Naive thymus-derived CD4-positive, alpha-beta T cell (primary cell): ENCODE results near the gene IMP4. TPM values are rescaled to one million over a fixed set of nuclear protein-coding genes. Genes with fewer than 3 reads are reported as not detected.

Experiments
- ATAC-seq: fragments of 150-1000 bp; cut with Tn5 transposase; 2 replicates; pipeline ENCODE4 v1.10.0; 2021; ENCODE audit warnings: mild to moderate bottlenecking, moderate library complexity
- CTCF ChIA-PET: fragments of 350-600 bp; sonication (Branson Sonifier 250); formaldehyde crosslinking; loops from one replicate; lab custom pipeline; 2021; ENCODE audit warnings: antibody characterized with exemption; lab: Charles Lee
- POLR2A ChIA-PET: fragments of 350-600 bp; sonication (Branson Sonifier 250); formaldehyde crosslinking; loops from one replicate; lab custom pipeline; 2021; ENCODE audit warnings: antibody characterized with exemption, inconsistent platforms; lab: Charles Lee
- DNase-seq, 9 donors: peaks; one replicate each; pipeline versions ENCODE4 v3.0.0 to v3.0.0-alpha.2; 2020 to 2022; ENCODE audit warnings: mixed read lengths in 1 of 9
- H3K27ac ChIP-seq: one replicate; pipeline ENCODE4 v1.7.0; 2013; ENCODE audit warnings: mild to moderate bottlenecking, low read depth, low read length, moderate library complexity
- H3K27me3 ChIP-seq, 2 donors: one replicate each; pipeline ENCODE4 v1.7.0; 2013; ENCODE audit warnings: low read length in 2 of 2, mild to moderate bottlenecking in 2 of 2, moderate library complexity in 2 of 2; ENCODE audit not compliant: control insufficient read depth in 2 of 2, insufficient read depth in 2 of 2
- H3K36me3 ChIP-seq, 3 experiments: 1 replicate in 2 of 3; 2 replicates in 1 of 3; pipeline ENCODE4 v1.7.0; 2013; ENCODE audit warnings: low read length in 3 of 3, mild to moderate bottlenecking in 3 of 3, moderate library complexity in 1 of 3; ENCODE audit not compliant: insufficient read depth in 3 of 3, control insufficient read depth in 2 of 3
- H3K4me1 ChIP-seq, 2 donors: one replicate each; pipeline ENCODE4 v1.7.0; 2013; ENCODE audit warnings: low read length in 2 of 2, mild to moderate bottlenecking in 2 of 2, moderate library complexity in 1 of 2; ENCODE audit not compliant: control insufficient read depth in 2 of 2, insufficient read depth in 2 of 2
- H3K4me3 ChIP-seq: 2 replicates; pipeline ENCODE4 v1.7.0; 2013; ENCODE audit warnings: mild to moderate bottlenecking, low read length
- H3K9me3 ChIP-seq, 3 experiments: 1 replicate in 2 of 3; 2 replicates in 1 of 3; pipeline ENCODE4 v1.7.0; 2013; ENCODE audit warnings: low read length in 3 of 3; ENCODE audit not compliant: control insufficient read depth in 2 of 3
- H3K27ac Mint-ChIP-seq, 9 donors: one replicate each; pipeline ENCODE4 v1.8.0; 2020 to 2022; ENCODE audit warnings: mixed read lengths in 9 of 9, mild to moderate bottlenecking in 8 of 9, moderate library complexity in 5 of 9, inconsistent platforms in 2 of 9
- H3K27me3 Mint-ChIP-seq, 5 donors: one replicate each; pipeline ENCODE4 v1.8.0; 2021 to 2022; ENCODE audit warnings: mixed read lengths in 5 of 5, mild to moderate bottlenecking in 1 of 5
- H3K36me3 Mint-ChIP-seq, 5 donors: one replicate each; pipeline ENCODE4 v1.8.0; 2020 to 2022; ENCODE audit warnings: mixed read lengths in 5 of 5, mild to moderate bottlenecking in 3 of 5, inconsistent platforms in 1 of 5
- H3K4me1 Mint-ChIP-seq, 7 donors: one replicate each; pipeline ENCODE4 v1.8.0; 2020 to 2022; ENCODE audit warnings: mixed read lengths in 7 of 7, mild to moderate bottlenecking in 3 of 7, inconsistent platforms in 1 of 7
- H3K4me3 Mint-ChIP-seq, 10 donors: one replicate each; pipeline ENCODE4 v1.8.0; 2020 to 2022; ENCODE audit warnings: mild to moderate bottlenecking in 10 of 10, mixed read lengths in 10 of 10, moderate library complexity in 6 of 10, inconsistent platforms in 2 of 10
- H3K9me3 Mint-ChIP-seq, 11 donors: one replicate each; pipeline ENCODE4 v1.8.0; 2020 to 2022; ENCODE audit warnings: mixed read lengths in 11 of 11, mild to moderate bottlenecking in 4 of 11, inconsistent platforms in 1 of 11, moderate library complexity in 1 of 11
- intact Hi-C, 2 donors: fragments of 100-400 bp; cut with micrococcal nuclease; formaldehyde crosslinking; loops; one replicate each; pipeline ENCODE4 v1.15.1; 2023
- polyA plus RNA-seq, 2 donors: library from polyadenylated mRNA; unstranded; fragments of 300-500 nt; fragmentation: Illumina TruSeq; gene quantifications; one replicate each; pipeline ENCODE4 v1.2.3, GENCODE V29; 2021
- total RNA-seq, 6 experiments: library from RNA in 5 of 6; stranded (reverse) in 5 of 6; gene quantifications; 1 replicate in 5 of 6; 2 replicates in 1 of 6; pipeline ENCODE4 v1.2.3 and lab custom pipeline; 2021 to 2026

IMP4 gene
- total and polyA plus RNA-seq, 7 experiments from 2014 or later, result 69.9 to 88.5 (median 79.3) TPM

DNA sequence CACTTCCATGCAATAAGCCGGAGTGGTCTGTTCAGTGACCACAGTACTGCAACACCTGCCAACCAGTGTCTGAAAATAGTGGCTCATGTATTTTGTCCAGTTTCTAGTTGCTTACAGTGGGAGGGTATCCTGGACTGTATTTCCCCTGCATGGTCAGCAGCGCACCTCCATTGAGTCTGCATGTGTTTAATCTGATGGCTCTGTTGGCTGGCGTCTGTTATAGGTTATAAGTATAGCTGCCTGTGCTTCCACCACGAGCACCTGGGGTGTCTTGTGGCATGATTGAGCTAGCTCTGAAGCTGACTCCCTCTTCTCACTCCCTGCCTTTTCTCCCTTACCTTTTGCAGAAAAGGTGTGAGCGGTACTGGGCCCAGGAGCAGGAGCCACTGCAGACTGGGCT lies 26.1 kb downstream of the IMP4 start:
- intact Hi-C loops, result no loop called here
- Histone ChIP-seq H3K4me1 (peaks cover 25 to 30% of the 10 kb centered on the region in 2 donors), H3K36me3 (no peaks in the 10 kb centered on the region), H3K4me3 (no peak overlapping the region), H3K27me3 (no peaks in the 10 kb centered on the region), H3K9me3 (no peaks in the 10 kb centered on the region), H3K27ac (no peak overlapping the region)
- no peak for ATAC-seq
- H3K4me1 Mint-ChIP-seq, result peaks cover 30 to 38% (median 35%) of the 10 kb centered on the region in 7 donors
- no peak overlapping the region for H3K27ac Mint-ChIP-seq
- H3K9me3 Mint-ChIP-seq, result peaks cover 0 to 1% (median 0%) of the 10 kb centered on the region in 11 donors
- peaks cover 0 to 2% (median 0%) of the 10 kb centered on the region in 5 donors for H3K27me3 Mint-ChIP-seq
- DNase-seq, result no peak
- H3K36me3 Mint-ChIP-seq, result peaks cover 0 to 25% (median 3%) of the 10 kb centered on the region in 5 donors
- no peak overlapping the region for H3K4me3 Mint-ChIP-seq
- ChIA-PET POLR2A (interaction anchor here (7.0 kb wide), 1 partner anchor 25 kb away, joined by 92 read pairs; the partner anchor contains the start of gene IMP4), CTCF (interaction anchor here (1.4 kb wide), 1 partner anchor 12 kb away, joined by 4 read pairs; the partner anchor contains the start of gene PTPN18)

DNA sequence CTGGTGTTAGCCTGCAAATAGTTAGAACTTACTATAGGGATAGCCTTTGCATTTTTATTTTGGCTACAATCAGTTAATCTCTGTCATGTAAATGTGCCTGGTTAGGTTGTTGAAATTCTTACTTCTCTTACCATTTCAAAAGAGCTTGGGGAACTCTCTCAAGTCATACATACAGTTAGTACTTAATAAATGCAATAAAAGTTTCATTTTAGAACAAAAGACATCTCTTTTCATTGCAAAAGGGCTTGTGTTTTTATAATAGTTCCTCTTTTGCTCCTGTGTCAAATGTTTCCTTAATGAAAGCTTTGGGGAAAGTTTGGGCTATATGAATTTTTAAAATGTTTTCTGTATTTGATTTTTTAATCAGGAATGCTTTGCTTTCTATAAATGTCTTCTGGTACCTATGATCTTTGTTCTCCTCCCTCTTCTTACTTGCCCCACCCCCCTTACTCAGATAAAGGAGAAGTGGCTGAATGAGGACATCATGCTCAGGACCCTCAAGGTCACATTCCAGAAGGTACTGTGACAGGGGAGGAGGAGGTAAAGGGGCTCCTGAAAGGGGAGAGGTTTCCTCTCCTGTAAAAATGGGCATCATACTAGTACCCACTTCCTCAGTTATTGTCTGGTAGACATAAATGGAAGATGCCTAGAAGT lies 26.7 kb downstream of the IMP4 start:
- H3K36me3 ChIP-seq, result no peaks in the 10 kb centered on the region
- DNase-seq, result no peak
- POLR2A ChIA-PET, result interaction anchor here (7.0 kb wide), 1 partner anchor 26 kb away, joined by 92 read pairs; the partner anchor contains the start of gene IMP4
- peaks cover 0 to 32% (median 3%) of the 10 kb centered on the region in 5 donors for H3K36me3 Mint-ChIP-seq
- peaks cover 33 to 43% (median 40%) of the 10 kb centered on the region in 7 donors for H3K4me1 Mint-ChIP-seq
- peak overlapping the region in 3 of 10 donors; percentile 91 to 99 (median 95) for H3K4me3 Mint-ChIP-seq
- intact Hi-C loops, result no loop called here
- H3K4me3 ChIP-seq, result no peak overlapping the region
- H3K27ac Mint-ChIP-seq, result peak overlapping the region in 7 of 9 donors; percentile 81 to 97 (median 96)
- H3K27me3 Mint-ChIP-seq, result peaks cover 0 to 2% (median 0%) of the 10 kb centered on the region in 5 donors
- H3K9me3 ChIP-seq, result no peaks in the 10 kb centered on the region
- ATAC-seq, result no peak
- CTCF ChIA-PET, result interaction anchor here (1.4 kb wide), 1 partner anchor 13 kb away, joined by 4 read pairs; the partner anchor contains the start of gene PTPN18
- H3K27ac ChIP-seq, result no peak overlapping the region
- H3K27me3 ChIP-seq, result no peaks in the 10 kb centered on the region
- peaks cover 25 to 34% of the 10 kb centered on the region in 2 donors for H3K4me1 ChIP-seq
- peaks cover 0 to 1% (median 0%) of the 10 kb centered on the region in 11 donors for H3K9me3 Mint-ChIP-seq

DNA sequence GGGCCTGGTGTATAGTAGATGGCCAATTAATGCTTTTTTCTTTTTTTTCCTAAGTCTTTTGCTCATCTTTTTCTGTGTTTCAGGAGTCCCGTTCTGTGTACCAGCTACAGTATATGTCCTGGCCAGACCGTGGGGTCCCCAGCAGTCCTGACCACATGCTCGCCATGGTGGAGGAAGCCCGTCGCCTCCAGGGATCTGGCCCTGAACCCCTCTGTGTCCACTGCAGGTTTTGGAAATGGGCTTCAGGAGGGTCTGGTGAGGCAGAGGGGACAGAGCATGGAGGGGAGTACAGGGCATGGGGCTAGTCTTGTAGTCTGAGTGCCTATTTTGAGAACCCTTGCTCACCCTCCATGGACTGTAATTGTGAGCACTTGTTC lies 27.3 kb downstream of the IMP4 start:
- Mint-ChIP-seq H3K27ac (peak overlapping the region; percentile 81 to 97 (median 95)), H3K27me3 (peaks cover 0 to 2% (median 0%) of the 10 kb centered on the region in 5 donors), H3K9me3 (peaks cover 0 to 1% (median 0%) of the 10 kb centered on the region in 11 donors), H3K4me3 (peak overlapping the region in 9 of 10 donors; percentile 87 to 99 (median 94)), H3K36me3 (peaks cover 0 to 36% (median 4%) of the 10 kb centered on the region in 5 donors), H3K4me1 (peaks cover 37 to 48% (median 45%) of the 10 kb centered on the region in 7 donors)
- ATAC-seq, result no peak
- no peaks in the 10 kb centered on the region for H3K9me3 ChIP-seq
- no peaks in the 10 kb centered on the region for H3K27me3 ChIP-seq
- peak overlapping the region; percentile 43 for H3K27ac ChIP-seq
- no peak overlapping the region for H3K4me3 ChIP-seq
- ChIA-PET CTCF (interaction anchor here (1.4 to 1.8 kb wide), 2 partner anchors 14 to 28 kb away, joined by 4 to 8 read pairs; partner anchors contain the start of genes IMP4 and PTPN18), POLR2A (interaction anchor here (7.0 kb wide), 1 partner anchor 27 kb away, joined by 92 read pairs; the partner anchor contains the start of gene IMP4)
- peaks cover 25 to 34% of the 10 kb centered on the region in 2 donors for H3K4me1 ChIP-seq
- no peak for DNase-seq
- no peaks in the 10 kb centered on the region for H3K36me3 ChIP-seq
- intact Hi-C loops, result loop anchor here (10.0 kb wide), 3 partner anchors 355 to 1125 kb away; partner anchors contain the start of genes PLEKHB2 (in 2 of the 2), GPR148 (in 1 of the 2) and MZT2A (in 1 of the 2)

DNA sequence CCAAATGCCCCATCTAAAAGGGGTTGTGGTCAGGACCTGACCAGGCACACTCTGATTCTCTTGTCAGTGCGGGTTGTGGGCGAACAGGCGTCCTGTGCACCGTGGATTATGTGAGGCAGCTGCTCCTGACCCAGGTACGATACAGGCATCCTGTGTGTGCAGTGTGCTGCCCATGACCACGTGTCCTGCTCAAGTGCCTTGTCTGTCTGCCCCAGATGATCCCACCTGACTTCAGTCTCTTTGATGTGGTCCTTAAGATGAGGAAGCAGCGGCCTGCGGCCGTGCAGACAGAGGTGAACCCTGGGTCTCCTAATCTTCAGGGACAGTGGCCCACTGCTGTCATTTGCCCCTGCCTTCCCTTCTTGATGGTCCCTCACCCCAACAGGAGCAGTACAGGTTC lies 27.8 kb downstream of the IMP4 start:
- Histone ChIP-seq H3K27me3 (no peaks in the 10 kb centered on the region), H3K36me3 (no peaks in the 10 kb centered on the region), H3K4me3 (peak overlapping the region; percentile 83), H3K27ac (peak overlapping the region; percentile 43), H3K4me1 (peaks cover 25 to 34% of the 10 kb centered on the region in 2 donors), H3K9me3 (no peaks in the 10 kb centered on the region)
- ChIA-PET POLR2A (interaction anchor here (1.2 to 7.0 kb wide), 2 partner anchors 23 to 27 kb away, joined by 3 to 92 read pairs; partner anchors contain the start of gene IMP4), CTCF (interaction anchor here (1.8 kb wide), 1 partner anchor 28 kb away, joined by 8 read pairs; the partner anchor contains the start of gene IMP4)
- intact Hi-C loops, result loop anchor here (10.0 kb wide), 3 partner anchors 354 to 1124 kb away; partner anchors contain the start of genes PLEKHB2 (in 2 of the 2), GPR148 (in 1 of the 2) and MZT2A (in 1 of the 2)
- Mint-ChIP-seq H3K9me3 (peaks cover 0 to 1% (median 0%) of the 10 kb centered on the region in 11 donors), H3K27ac (peak overlapping the region; percentile 81 to 97 (median 95)), H3K4me3 (peak overlapping the region; percentile 87 to 99 (median 94)), H3K36me3 (peaks cover 4 to 41% (median 7%) of the 10 kb centered on the region in 5 donors), H3K4me1 (peaks cover 40 to 53% (median 51%) of the 10 kb centered on the region in 7 donors), H3K27me3 (peaks cover 0 to under 1% (median 0%) of the 10 kb centered on the region in 5 donors)
- DNase-seq (peak in 7 of 9 donors; percentile 23 to 37 (median 30)), ATAC-seq (peak; percentile 19)

DNA sequence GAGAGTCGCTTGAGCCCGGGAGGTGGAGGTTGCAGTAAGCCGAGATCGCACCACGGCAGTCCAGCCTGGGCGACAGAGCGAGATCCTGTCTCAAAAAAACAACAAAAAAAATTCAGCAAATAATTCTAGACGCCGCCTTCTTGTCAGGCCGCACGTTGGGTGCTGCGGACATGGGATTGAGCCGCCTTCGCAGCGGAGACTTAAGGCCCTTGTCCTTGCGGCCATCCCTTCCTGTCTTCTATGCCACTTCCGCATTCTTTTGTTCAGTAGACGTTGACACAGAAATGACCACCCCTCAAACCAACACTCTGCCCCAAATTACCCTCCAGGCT lies 29.0 kb downstream of the IMP4 start:
- peaks cover 25 to 34% of the 10 kb centered on the region in 2 donors for H3K4me1 ChIP-seq
- peaks cover 7 to 50% (median 12%) of the 10 kb centered on the region in 5 donors for H3K36me3 Mint-ChIP-seq
- no peaks in the 10 kb centered on the region for H3K9me3 ChIP-seq
- H3K27me3 ChIP-seq, result no peaks in the 10 kb centered on the region
- H3K36me3 ChIP-seq, result no peaks in the 10 kb centered on the region
- ChIA-PET POLR2A (interaction anchor here (1.2 to 7.0 kb wide), 2 partner anchors 25 to 28 kb away, joined by 3 to 92 read pairs; partner anchors contain the start of gene IMP4), CTCF (interaction anchor here (1.8 kb wide), 1 partner anchor 29 kb away, joined by 8 read pairs; the partner anchor contains the start of gene IMP4)
- peak overlapping the region; percentile 87 to 99 (median 94) for H3K4me3 Mint-ChIP-seq
- H3K27me3 Mint-ChIP-seq, result no peaks in the 10 kb centered on the region
- intact Hi-C loops, result loop anchor here (1.0 to 10.0 kb wide), 8 partner anchors 15 to 1123 kb away; partner anchors contain the start of genes IMP4 (in 2 of the 2), PLEKHB2 (in 2 of the 2), GPR148 (in 1 of the 2) and MZT2A (in 1 of the 2)
- H3K9me3 Mint-ChIP-seq, result peaks cover 0 to 3% (median 0%) of the 10 kb centered on the region in 11 donors
- H3K27ac Mint-ChIP-seq, result peak overlapping the region; percentile 88 to 97 (median 95)
- peak overlapping the region; percentile 71 for H3K27ac ChIP-seq
- H3K4me3 ChIP-seq, result peak overlapping the region; percentile 83
- H3K4me1 Mint-ChIP-seq, result peaks cover 47 to 64% (median 59%) of the 10 kb centered on the region in 7 donors
- ATAC-seq, result peak; percentile 26
- DNase-seq, result no peak
